GM12878 (cell line): ENCODE results near the gene LCN12. TPM values are rescaled to one million over a fixed set of nuclear protein-coding genes. Genes with fewer than 3 reads are reported as not detected.

ENCODE experiments used
- ATAC-seq: fragments of 200-7000 bp; cut with Tn5 transposase; 3 replicates; pipeline ENCODE4 v1.9.1; 2020; ENCODE audit warnings: mild to moderate bottlenecking, moderate library complexity
- BruUV-seq: library from RNA; stranded (reverse); fragments of 400-500 nt; replicated peaks from 2 replicates; lab custom pipeline; 2021; lab: Mats Ljungman, UMichigan
- CTCF ChIA-PET: fragments of 300-600 bp; sonication (Branson Sonifier 250); formaldehyde crosslinking; extraction: SDS; loops from one replicate; lab custom pipeline; 2021; ENCODE audit warnings: inconsistent platforms; lab: Yijun Ruan, JAX
- POLR2A ChIA-PET: fragments of 350-600 bp; formaldehyde crosslinking; extraction: SDS; loops from one replicate; lab custom pipeline; 2021; ENCODE audit warnings: inconsistent platforms; lab: Charles Lee
- RAD21 ChIA-PET: fragments of 300-600 bp; sonication (Branson Sonifier 250); formaldehyde crosslinking; loops from one replicate; lab custom pipeline; 2023; ENCODE audit warnings: antibody characterized with exemption; ENCODE audit not compliant: unreplicated experiment; lab: Charles Lee
- SMC1A ChIA-PET: fragments of 300-600 bp; sonication (Branson Sonifier 250); formaldehyde crosslinking; loops from one replicate; lab custom pipeline; 2023; ENCODE audit not compliant: unreplicated experiment, uncharacterized antibody; lab: Charles Lee
- DNase-seq: peaks from one replicate; pipeline ENCODE4 v3.0.0-alpha.2; 2011; ENCODE audit warnings: low read depth, low spot score
- FAIRE-seq: peaks from 3 replicates; lab custom pipeline; 2011; peaks lifted over from hg19 to GRCh38; lab: Jason Lieb, UNC
- H2AFZ ChIP-seq: 2 replicates; pipeline ENCODE4 v1.6.0; 2011; ENCODE audit warnings: low read depth, low read length, control low read depth; ENCODE audit not compliant: control insufficient read depth
- H3K27ac ChIP-seq: 2 replicates; pipeline ENCODE4 v1.5.1; 2011; ENCODE audit warnings: control low read depth; ENCODE audit not compliant: control insufficient read depth, insufficient read depth
- H3K27me3 ChIP-seq, 2 experiments: replicated peaks in 1 of 2; 2 replicates each; pipeline versions ENCODE4 v1.6.0 to v1.6.1; 2011; ENCODE audit warnings: low read length in 1 of 2; ENCODE audit not compliant: control insufficient read depth in 2 of 2, insufficient read depth in 2 of 2
- H3K36me3 ChIP-seq, 2 experiments: 2 replicates each; pipeline ENCODE4 v1.5.1; 2011; ENCODE audit warnings: low read length in 1 of 2; ENCODE audit not compliant: control insufficient read depth in 2 of 2, insufficient read depth in 2 of 2
- H3K4me1 ChIP-seq: 2 replicates; pipeline ENCODE4 v1.6.1; 2011; ENCODE audit warnings: mild to moderate bottlenecking, low read length, moderate library complexity, mixed read lengths; ENCODE audit not compliant: control insufficient read depth, insufficient read depth
- H3K4me2 ChIP-seq: 2 replicates; pipeline ENCODE4 v1.6.0; 2011; ENCODE audit warnings: control low read depth; ENCODE audit not compliant: control insufficient read depth, insufficient read depth
- H3K4me3 ChIP-seq: fragments of 200-600 bp; sonication (generic); 2 replicates; pipeline ENCODE4 v1.5.1; 2016
- H3K79me2 ChIP-seq: 2 replicates; pipeline ENCODE4 v1.6.0; 2011; ENCODE audit warnings: low read length; ENCODE audit not compliant: control insufficient read depth, insufficient read depth
- H3K9ac ChIP-seq: 2 replicates; pipeline ENCODE4 v1.8.0; 2011; ENCODE audit warnings: low read length, control low read depth, mixed read lengths; ENCODE audit not compliant: control insufficient read depth, insufficient read depth
- H3K9me3 ChIP-seq: replicated peaks from 3 replicates; pipeline ENCODE4 v1.5.1; 2011; ENCODE audit warnings: mild to moderate bottlenecking, low read length; ENCODE audit not compliant: control insufficient read depth, insufficient read depth
- H4K20me1 ChIP-seq: 2 replicates; pipeline ENCODE4 v1.6.0; 2011; ENCODE audit not compliant: control insufficient read depth, insufficient read depth
- CHD1 ChIP-seq: IDR thresholded peaks from 2 replicates; pipeline ENCODE4 v1.6.1; 2012; ENCODE audit warnings: low read depth, low read length, improper control_type of control experiment
- EED ChIP-seq: sonication (generic); IDR thresholded peaks from 2 replicates; pipeline ENCODE4 v1.6.1; 2016; ENCODE audit warnings: antibody characterized with exemption, low read depth
- ESRRA ChIP-seq: IDR thresholded peaks from 2 replicates; pipeline ENCODE4 v1.6.1; 2012; ENCODE audit warnings: mild to moderate bottlenecking, low read length, improper control_type of control experiment
- FOS ChIP-seq: IDR thresholded peaks from 3 replicates; pipeline ENCODE4 v1.6.1; 2011; ENCODE audit warnings: borderline replicate concordance; ENCODE audit not compliant: insufficient read length; ENCODE audit errors: extremely low read depth
- HDAC2 ChIP-seq: fragments of 200-600 bp; sonication (generic); IDR thresholded peaks from 2 replicates; pipeline ENCODE4 v1.6.1; 2017
- MEF2A ChIP-seq: IDR thresholded peaks from 2 replicates; pipeline ENCODE4 v1.6.1; 2011; ENCODE audit warnings: low read depth, mild to moderate bottlenecking, low read length, moderate library complexity; ENCODE audit not compliant: insufficient read depth
- MTA3 ChIP-seq: IDR thresholded peaks from 2 replicates; pipeline ENCODE4 v1.6.1; 2012; ENCODE audit warnings: low read length, inconsistent platforms, borderline replicate concordance
- NFXL1 ChIP-seq: fragments of 450-650 bp; IDR thresholded peaks from 2 replicates; pipeline ENCODE4 v1.6.1; 2017; ENCODE audit warnings: antibody characterized with exemption, mild to moderate bottlenecking, borderline replicate concordance
- NFYB ChIP-seq: IDR thresholded peaks from 2 replicates; pipeline ENCODE4 v1.6.1; 2011; ENCODE audit warnings: low read depth, mild to moderate bottlenecking, low read length, improper control_type of control experiment, moderate library complexity; ENCODE audit not compliant: insufficient read depth
- SMAD1 ChIP-seq: fragments of 450-650 bp; IDR thresholded peaks from 2 replicates; pipeline ENCODE4 v1.6.1; 2018; ENCODE audit warnings: mild to moderate bottlenecking, low read depth; ENCODE audit not compliant: partially characterized antibody
- STAT3 ChIP-seq: IDR thresholded peaks from 2 replicates; pipeline ENCODE4 v1.6.1; 2011; ENCODE audit warnings: low read depth, low read length, improper control_type of control experiment
- ZBTB11 ChIP-seq: fragments of 450-650 bp; formaldehyde crosslinking; IDR thresholded peaks from 2 replicates; pipeline ENCODE4 v1.5.0; 2022; ENCODE audit warnings: mild to moderate bottlenecking, missing genetic modification characterization
- ZNF217 ChIP-seq: fragments of 450-650 bp; IDR thresholded peaks from 2 replicates; pipeline ENCODE4 v1.6.1; 2017; ENCODE audit warnings: antibody characterized with exemption, mild to moderate bottlenecking
- ZNF24 ChIP-seq: fragments of 450-650 bp; IDR thresholded peaks from 2 replicates; pipeline ENCODE4 v1.6.1; 2017; ENCODE audit warnings: antibody characterized with exemption, mild to moderate bottlenecking
- ZNF622 ChIP-seq: fragments of 450-650 bp; IDR thresholded peaks from 2 replicates; pipeline ENCODE4 v1.6.1; 2017; ENCODE audit warnings: mild to moderate bottlenecking, inconsistent platforms
- WGBS: methylation state at CpG from one replicate; pipeline ENCODE4 v1.1.6; 2016; ENCODE audit warnings: low lambda C conversion rate; ENCODE audit not compliant: insufficient replicate concordance, insufficient coverage; ENCODE audit errors: missing lambda C conversion rate; 5-methylcytosine and 5-hydroxymethylcytosine counted together
- in situ Hi-C: fragments of 300-500 bp; cut with MboI; formaldehyde crosslinking; loops from 9 replicates; pipeline ENCODE4 v1.14.3; 2018; ENCODE audit warnings: mixed read lengths
- intact Hi-C: fragments of 100-400 bp; cut with micrococcal nuclease; formaldehyde crosslinking; loops from one replicate; pipeline ENCODE4 v1.14.2; 2022; ENCODE audit not compliant: unreplicated experiment
- polyA plus RNA-seq, 11 experiments: library from polyadenylated mRNA; depleted of rRNA in 4 of 11; unstranded in 6 of 11; stranded (reverse) in 5 of 11; fragments of >200 nt; fragmentation: Nextera tagmentation in 4 of 11; fragmentation: Illumina TruSeq in 1 of 11; extraction: Ambion mirVana in 4 of 11; extraction: Trizol in 1 of 11; gene quantifications; 1 replicate in 1 of 11; 2 replicates in 10 of 11; pipeline versions ENCODE4 v1.2.1 to v1.2.3, GENCODE V29; 2011 to 2016; ENCODE audit warnings: inconsistent platforms in 2 of 11, missing spikeins in 2 of 11, low read depth in 1 of 11
- total RNA-seq, 4 experiments: library from RNA; depleted of rRNA in 3 of 4; stranded (reverse); fragments of >200 nt in 3 of 4; fragmentation: Illumina TruSeq in 1 of 4; extraction: Trizol in 1 of 4; gene quantifications; 2 replicates each; pipeline versions ENCODE4 v1.2.1 to v1.2.3, GENCODE V29; 2013 to 2021

Gene LCN12
- total and polyA plus RNA-seq, 10 of the 15 experiments (the other 5 are each of a cell fraction or from before 2014, with no cell fraction given), result 0.06 to 0.64 (median 0.40) TPM; not detected in 3

GRCh38 chr9:136955943-136956335, 3.9 kb downstream of the LCN12 start:
- 44% methylated on average over 9 of the region's 9 CpGs for WGBS
- Histone ChIP-seq H3K4me3 (no peak overlapping the region), H3K4me1 (no peaks in the 10 kb centered on the region), H3K36me3 (no peaks in the 10 kb centered on the region), H3K9ac (no peak overlapping the region), H4K20me1 (no peaks in the 10 kb centered on the region), H3K79me2 (no peaks in the 10 kb centered on the region), H3K27me3 (no peaks in the 10 kb centered on the region), H3K4me2 (no peak overlapping the region), H3K27ac (no peak overlapping the region), H3K9me3 (no peaks in the 10 kb centered on the region), H2AFZ (no peak overlapping the region)
- DNase-seq (no peak), ATAC-seq (no peak), FAIRE-seq (no peak)
- ChIA-PET POLR2A (no interaction called here), CTCF (no interaction called here), SMC1A (no interaction called here), RAD21 (no interaction called here)
- no TSS peak for BruUV-seq
- in situ Hi-C loops (no loop called here), intact Hi-C loops (no loop called here)
- TF ChIP-seq EED, result no peak
- no peak for TF ChIP-seq CHD1
- no peak for TF ChIP-seq FOS
- no peak for TF ChIP-seq STAT3
- TF ChIP-seq SMAD1, result no peak
- no peak for TF ChIP-seq MEF2A
- TF ChIP-seq NFYB, result no peak
- TF ChIP-seq ZNF217, result no peak
- TF ChIP-seq NFXL1, result no peak
- TF ChIP-seq ZNF24, result no peak
- TF ChIP-seq HDAC2, result no peak
- no peak for TF ChIP-seq ZBTB11 (CRISPR knock-in tag)
- no peak for TF ChIP-seq ESRRA
- no peak for TF ChIP-seq MTA3
- no peak for TF ChIP-seq ZNF622
